GM19193 (cell line): ENCODE results near the gene ZNF175.

Experiments used
- POLR2A ChIP-seq: IDR thresholded peaks from 4 replicates; pipeline ENCODE4 v1.6.1; 2011; ENCODE audit not compliant: insufficient read depth, insufficient read length; ENCODE audit errors: extremely low read depth

The ZNF175 gene

GRCh38 chr19:51593969-51594773, 23.1 kb downstream of the ZNF175 start:
- peak; percentile 35 for TF ChIP-seq POLR2A

DNA sequence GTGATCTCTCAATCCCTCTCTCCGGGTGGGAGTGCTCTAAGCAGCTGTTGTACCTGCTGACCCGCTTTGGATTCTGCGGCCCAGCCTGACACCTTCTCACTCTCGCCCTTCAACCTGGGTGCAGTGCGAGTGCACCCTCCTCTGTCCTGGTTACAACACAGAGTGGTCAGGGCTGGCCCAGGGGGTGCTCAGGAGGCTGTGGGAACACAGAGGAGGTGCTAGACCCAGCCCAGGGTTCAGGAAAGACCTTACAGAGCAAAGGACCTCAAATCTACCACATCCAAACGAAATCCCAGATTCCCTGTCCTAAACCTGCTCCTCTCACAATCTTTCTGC, 23.7 kb downstream of the ZNF175 start:
- TF ChIP-seq POLR2A, result no peak

GRCh38 chr19:51595190-51596175, 24.4 kb downstream of the ZNF175 start:
- no peak for TF ChIP-seq POLR2A

- no peak for TF ChIP-seq POLR2A
Measured at GRCh38 chr19:51598159-51598915, 27.3 kb downstream of the ZNF175 start.

GRCh38 chr19:51599084-51599483, 28.0 kb downstream of the ZNF175 start:
- TF ChIP-seq POLR2A, result peak; percentile 79

- peak; percentile 25 for TF ChIP-seq POLR2A
Measured at GRCh38 chr19:51600940-51601580, 30.0 kb downstream of the ZNF175 start.

DNA sequence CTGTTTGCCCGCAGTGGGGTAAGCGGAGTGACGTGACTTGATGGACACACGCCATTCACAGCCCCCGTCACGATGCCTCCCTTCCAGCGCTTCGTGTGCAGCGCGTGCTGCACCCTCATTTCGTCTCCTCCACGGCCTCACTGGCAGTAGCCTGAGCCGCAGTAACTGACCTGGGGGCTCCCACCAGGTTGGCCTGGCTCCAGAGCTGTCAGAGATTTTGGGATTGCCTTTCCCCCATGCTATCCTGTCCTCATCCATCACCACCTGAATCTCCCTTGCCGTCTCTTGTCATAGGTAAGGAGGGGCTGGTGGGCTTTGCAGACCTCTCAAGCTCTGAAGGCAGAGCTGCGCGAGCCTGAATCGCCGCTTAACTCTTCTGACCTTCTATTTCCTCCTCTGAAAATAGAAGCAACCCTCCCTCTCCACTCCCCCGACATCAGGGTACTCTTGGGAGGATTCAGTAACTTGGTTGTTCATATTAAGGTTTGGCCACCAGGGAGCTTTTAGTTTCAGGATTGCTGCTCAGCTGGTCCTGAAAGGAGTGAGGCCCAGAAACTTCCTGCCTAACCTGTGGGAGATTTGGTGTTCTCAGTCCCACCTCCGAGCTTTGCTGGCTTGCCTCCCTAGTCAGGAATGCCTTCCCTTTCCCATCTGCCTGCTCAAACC, 31.2 kb downstream of the ZNF175 start:
- TF ChIP-seq POLR2A, result no peak

DNA sequence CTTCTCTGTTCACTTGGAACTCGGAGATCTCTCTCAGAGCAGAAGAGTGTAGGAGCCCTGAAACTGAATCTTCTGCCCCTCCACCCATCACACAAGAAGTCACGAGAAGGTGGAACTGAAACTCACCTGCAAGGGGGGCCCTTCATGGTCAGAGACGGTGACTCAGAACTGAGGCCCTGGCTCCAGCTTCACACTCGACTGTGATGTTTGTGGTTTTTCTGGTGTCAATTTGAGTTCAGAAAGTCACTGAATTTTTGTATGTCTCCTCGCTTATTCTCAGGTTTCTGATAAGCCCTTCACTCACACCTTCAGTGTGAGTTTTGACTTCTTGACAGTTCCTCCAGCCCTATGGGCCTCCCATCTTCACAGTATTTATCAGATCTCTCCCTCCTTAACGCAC, 36.0 kb downstream of the ZNF175 start:
- TF ChIP-seq POLR2A, result no peak

DNA sequence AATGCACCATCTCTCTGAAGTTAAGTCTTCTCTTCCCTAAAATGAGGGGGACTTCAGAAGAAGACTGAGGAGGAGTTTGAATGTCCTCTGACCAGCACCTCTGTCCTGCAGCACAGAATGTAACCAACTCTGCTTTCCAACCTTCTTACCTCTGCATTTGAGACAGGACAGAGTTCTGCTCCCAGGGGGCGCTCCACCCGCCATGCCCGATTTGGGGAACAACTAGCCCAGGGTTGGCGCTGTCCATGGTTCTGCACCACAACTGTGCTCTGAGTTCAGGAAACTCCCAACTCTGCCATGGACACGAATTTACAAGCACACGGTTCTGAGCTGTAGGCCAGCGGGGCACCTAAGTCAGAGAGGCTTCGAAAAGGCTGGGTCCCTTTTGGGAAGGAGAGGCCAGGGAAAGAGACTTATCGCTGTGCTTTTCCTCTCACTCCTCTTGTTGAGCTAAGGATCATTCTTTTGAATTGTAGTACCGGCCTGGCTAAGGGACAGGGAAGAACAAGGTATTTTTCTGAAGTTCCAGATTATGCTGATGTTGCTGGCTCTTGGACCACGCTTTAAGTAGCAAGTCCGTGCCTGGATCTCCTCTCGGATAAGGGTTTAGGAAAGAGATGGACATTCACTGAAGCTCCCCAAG, 37.0 kb downstream of the ZNF175 start:
- no peak for TF ChIP-seq POLR2A

GRCh38 chr19:51610576-51610975, 39.5 kb downstream of the ZNF175 start:
- TF ChIP-seq POLR2A, result no peak

DNA sequence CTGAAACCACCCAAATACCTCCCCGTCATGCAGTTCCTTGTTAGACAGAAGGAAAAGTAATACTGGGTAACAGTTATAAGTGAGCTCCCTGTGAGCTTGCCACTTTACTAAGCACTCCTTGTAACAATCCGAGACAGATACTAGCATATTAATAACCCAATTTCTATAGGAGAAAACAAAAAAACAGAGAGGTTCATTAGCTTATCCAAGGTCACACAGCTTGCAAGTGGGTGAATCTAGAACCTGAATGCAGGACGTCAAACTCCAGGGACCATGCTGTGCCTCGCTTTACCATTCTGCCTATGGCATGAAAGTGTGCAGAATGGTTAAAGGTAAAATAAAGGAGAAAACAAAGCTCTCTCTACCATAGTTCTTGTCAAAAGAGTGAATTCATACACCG, 43.7 kb downstream of the ZNF175 start:
- no peak for TF ChIP-seq POLR2A

GRCh38 chr19:51615991-51616390, 44.9 kb downstream of the ZNF175 start:
- no peak for TF ChIP-seq POLR2A

GRCh38 chr19:51621178-51621577, 50.1 kb downstream of the ZNF175 start:
- no peak for TF ChIP-seq POLR2A

DNA sequence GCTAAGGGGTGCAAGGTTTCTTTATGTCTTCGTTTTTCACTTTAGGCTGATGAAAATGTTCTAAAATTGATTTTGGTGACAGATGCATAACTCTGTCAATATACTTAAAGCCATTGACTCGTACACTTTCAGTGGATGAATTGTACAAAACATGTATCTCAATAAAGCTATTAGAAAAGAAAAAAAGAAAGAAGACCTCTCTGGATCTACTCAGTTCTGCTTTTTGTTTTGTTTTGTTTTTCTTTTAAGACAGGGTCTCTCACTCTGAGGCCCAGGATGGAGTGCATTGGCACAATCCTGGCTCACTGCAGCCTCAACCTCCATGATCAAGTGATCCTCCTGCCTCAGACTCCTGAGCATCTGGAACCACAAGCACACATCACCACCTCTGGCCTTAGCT, 55.6 kb downstream of the ZNF175 start:
- no peak for TF ChIP-seq POLR2A

DNA sequence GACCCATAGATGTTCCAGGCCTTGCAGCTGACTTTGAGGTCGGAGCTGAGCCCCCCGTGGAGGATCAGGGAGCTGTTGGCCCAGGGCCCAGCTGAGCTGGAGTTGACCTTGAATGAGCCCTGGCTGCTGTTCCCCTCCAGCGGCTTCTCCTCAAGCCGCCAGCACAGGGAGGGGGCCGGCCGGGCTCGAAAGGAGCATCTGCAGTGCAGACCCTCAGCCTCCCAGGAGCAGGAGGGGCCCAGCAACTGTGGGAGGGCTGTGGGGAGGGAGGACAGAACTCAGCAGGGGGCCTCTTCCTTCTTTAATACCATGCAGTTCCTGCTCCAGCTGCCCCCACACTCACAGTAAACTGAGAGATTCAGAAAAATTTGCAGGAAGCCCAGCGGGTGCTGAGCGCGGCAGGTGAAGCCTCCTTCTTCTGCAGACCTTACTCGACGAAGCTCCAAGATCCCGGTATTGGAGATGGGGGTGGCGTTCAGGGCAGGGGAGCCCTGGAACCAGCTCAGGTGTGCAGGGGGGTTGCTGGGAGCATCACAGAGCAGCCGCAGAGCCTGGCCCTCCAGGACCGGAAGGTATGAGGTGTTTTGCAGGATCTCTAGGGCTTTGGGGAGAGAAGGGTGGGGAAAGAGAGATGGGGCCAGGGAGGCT, 56.5 kb downstream of the ZNF175 start:
- TF ChIP-seq POLR2A, result no peak
